Hepatocyte (in vitro differentiated cells): ENCODE data around the gene MAP1LC3A.

Experiments
- CTCF ChIP-seq: fragments of 200-600 bp; sonication (generic); IDR thresholded peaks from 2 replicates; pipeline ENCODE4 v1.5.1; 2016; ENCODE audit warnings: antibody characterized with exemption, mild to moderate bottlenecking; ENCODE audit not compliant: poor library complexity
- EZH2 ChIP-seq: fragments of 200-600 bp; sonication (generic); IDR thresholded peaks from 2 replicates; pipeline ENCODE4 v1.6.1; 2016; ENCODE audit warnings: antibody characterized with exemption, mild to moderate bottlenecking, borderline replicate concordance
- EZH2phosphoT487 ChIP-seq: fragments of 200-600 bp; sonication (generic); IDR thresholded peaks from one replicate; pipeline ENCODE4 v1.6.1; 2018; ENCODE audit warnings: antibody characterized with exemption, mild to moderate bottlenecking, low read depth, moderate library complexity; ENCODE audit not compliant: unreplicated experiment, severe bottlenecking

- no peak for TF ChIP-seq CTCF
- TF ChIP-seq EZH2phosphoT487, result no peak
- TF ChIP-seq EZH2, result no peak
These were observed 14.3 kb upstream of the MAP1LC3A start for GRCh38 chr20:34544109-34544796.
